ENCODE measurements around the gene WDR20.

GRCh38 chr14:102219316-102219715 lies 79.6 kb downstream of the WDR20 start:
- TF ChIP-seq, protein P1, sequence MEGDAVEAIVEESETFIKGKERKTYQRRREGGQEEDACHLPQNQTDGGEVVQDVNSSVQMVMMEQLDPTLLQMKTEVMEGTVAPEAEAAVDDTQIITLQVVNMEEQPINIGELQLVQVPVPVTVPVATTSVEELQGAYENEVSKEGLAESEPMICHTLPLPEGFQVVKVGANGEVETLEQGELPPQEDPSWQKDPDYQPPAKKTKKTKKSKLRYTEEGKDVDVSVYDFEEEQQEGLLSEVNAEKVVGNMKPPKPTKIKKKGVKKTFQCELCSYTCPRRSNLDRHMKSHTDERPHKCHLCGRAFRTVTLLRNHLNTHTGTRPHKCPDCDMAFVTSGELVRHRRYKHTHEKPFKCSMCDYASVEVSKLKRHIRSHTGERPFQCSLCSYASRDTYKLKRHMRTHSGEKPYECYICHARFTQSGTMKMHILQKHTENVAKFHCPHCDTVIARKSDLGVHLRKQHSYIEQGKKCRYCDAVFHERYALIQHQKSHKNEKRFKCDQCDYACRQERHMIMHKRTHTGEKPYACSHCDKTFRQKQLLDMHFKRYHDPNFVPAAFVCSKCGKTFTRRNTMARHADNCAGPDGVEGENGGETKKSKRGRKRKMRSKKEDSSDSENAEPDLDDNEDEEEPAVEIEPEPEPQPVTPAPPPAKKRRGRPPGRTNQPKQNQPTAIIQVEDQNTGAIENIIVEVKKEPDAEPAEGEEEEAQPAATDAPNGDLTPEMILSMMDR (IDR thresholded peaks at IDR 0.05; ENCODE audit: low read length), result no peak
- TF ChIP-seq EZH2 (optimal IDR thresholded peaks at IDR 0.05; ENCODE audit: low read depth, low read length) (no peak), EZH2phosphoT487 (IDR thresholded peaks at IDR 0.05; ENCODE audit: low read length) (no peak)

Measured in MM.1S (cell line).